NOMO-1 treated with DMSO at 0.1 percent for 48 hours (cell line): Measurements from ENCODE around the gene EHF.
"Not testable (repeated sequence)": the region's sequence is repeated elsewhere in the genome, so short reads cannot be mapped to it uniquely, and the experiment has no call there.

ENCODE experiments used
- DNase-seq: peaks from one replicate; lab custom pipeline; 2025; ENCODE audit not compliant: unreplicated experiment; lab: John Stamatoyannopoulos, UW

The EHF gene

DNA sequence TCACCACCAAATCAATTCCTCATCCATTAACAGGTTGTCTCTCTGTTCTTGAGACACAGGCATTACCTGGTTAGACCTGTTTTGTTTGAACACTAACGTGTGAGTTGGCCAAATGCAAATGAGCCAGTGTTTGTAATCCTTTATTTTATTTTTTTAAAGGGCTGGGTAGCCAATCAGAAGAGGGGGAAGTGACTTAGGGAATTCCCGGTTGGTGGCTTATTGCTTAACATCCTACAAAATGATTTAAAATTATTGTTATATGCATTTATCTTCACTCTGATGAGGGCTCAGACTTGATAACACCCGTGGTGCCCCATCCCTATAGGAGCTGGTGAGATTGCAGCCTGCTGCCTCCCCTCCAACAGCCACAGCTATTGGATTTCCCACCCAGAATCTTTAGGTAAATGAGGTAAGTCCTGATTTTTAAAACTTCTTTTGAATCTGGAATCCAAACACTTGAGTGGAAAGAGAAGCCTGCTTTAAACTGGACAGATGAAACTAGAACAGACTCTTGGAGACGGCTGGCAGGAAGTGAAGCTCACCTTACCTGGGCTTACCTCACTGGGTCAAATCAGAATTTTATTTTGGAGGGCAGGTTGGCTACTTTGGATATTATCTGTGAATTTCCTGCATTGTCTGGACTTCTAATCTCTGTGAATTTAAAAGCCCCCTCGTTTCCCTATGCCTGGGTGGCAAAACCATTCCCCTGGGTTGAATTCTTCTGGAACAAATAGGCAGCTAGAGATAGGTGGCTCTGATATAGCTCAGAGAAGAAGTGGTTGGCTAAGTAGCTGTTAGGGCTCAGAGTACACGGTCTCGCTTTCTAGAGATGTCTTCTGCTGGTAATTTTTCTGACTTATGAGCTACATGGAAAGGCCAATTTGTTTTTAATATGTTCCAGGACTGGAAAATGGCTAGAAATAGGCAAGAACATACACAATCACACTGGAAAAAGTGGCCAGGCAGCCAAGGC is at the start of gene EHF:
EHF (plus strand) TSS at position 274 of the 973 bp plus-strand sequence. CDS start 21,538 bp downstream, outside the sequence.
- no peak for DNase-seq

DNA sequence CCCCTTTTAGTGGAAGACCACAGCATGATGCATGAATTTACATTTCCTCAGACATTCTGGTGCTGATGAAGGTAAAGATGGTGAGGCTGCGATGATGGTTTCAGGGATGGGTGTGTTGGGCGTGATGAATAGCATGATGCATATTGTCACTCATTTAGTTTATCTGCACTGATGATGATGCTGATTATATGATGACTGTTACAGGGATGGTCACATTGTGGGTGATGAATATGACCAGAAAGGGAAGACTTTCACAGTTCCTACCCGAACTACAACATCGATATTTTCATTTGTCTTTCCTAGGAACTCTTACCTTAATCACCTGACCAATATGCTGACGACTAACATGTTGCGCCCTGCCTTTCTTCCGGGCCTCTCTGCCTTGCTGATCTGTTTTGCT is 47.4 kb upstream of the EHF start:
- DNase-seq, result no peak

DNA sequence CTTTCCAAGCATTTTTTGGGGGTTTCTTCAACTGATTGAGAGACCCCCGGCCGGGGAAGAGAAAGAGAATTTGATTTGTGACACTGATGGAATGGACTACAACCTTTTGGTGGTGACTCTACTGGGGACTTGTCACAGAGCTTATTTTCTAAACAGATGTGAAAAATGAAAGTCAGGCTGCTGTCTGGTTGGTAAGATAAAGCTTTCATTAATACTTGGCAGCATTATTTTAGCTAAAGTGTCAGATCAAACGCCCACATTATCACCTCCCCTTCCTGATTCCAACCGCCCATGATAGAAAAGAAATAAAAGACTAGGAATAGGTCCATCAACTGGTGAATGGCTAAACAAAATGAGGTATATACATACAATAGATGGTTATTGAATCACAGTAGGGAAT is 45.6 kb upstream of the EHF start:
- DNase-seq, result no peak

DNA sequence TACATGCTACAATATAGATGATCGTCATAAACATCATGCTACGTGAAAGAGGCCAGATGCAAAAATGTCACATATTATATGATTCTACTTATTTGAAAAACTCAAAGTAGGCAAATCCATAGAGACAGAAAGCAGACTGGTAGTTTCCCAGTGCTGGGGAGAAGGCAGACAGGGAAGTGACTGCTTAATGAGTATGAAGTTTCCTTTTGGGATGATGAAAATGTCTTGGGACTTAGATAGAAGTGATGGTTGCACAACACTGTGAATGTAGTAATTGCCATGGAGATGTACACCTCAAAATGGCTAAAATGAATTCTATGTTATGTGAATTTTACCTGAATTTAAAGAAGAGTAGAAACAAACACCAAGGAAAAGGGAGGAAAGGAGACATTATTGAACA is 45.2 kb upstream of the EHF start:
- no peak for DNase-seq

DNA sequence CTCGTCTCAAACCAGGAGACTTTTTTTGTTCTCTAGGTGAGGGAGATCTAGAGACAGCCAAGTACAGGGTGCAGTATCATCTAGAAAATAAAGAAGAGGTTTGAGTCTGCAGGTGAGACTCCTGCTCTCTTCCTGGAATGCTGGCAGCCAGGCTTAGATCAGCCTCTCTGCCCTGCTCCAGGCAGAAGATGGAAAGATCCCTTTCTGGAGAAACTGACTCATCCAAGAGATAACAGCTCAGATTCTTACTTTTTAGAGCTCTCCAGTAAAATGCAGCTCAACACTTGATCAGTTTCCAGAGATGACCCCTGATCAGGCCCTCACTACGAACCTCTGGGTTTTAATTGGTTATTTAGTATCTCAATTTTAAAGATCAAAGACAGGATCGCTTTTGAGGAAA is 44.6 kb upstream of the EHF start:
- no peak for DNase-seq

DNA sequence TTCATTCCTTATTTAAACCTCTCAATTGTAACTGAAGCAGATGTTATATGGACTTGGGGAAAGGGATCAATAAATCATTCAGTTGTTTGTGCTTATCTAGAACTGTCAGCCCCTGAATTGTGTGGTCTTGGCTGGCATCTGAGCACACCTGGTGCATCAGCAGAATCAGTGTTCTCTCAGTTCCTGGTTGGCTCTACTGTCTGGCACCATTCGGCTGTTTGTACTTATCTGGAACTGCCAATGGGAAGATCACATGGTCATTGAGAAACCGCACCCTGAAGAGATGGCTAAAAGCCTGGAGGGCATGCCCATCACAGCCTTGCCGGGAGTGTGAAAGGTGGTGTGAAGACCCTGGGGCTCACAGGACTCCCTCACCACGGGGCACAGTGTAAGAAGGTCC is 37.1 kb upstream of the EHF start:
- no peak for DNase-seq

DNA sequence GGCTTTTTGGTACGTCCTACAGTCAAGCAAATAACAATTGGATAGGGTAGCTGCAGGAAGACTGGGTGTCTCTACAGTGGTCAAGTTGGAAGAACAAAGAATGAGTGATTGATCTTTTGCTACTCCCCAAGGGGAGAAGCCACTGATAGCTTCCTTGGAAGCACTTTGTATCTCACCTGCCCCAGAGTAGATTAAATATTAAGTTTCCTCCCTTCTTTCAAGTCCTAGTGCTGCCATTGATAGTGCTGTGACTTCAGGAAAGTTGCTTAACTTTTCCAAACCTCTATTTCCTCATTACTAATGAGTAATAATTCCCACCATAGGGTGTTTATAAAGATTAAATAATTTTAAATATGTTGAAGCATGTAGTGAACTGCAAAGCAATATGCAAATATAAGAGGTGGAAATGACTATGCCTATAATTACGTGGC is 35.6 kb upstream of the EHF start:
- DNase-seq, result no peak

DNA sequence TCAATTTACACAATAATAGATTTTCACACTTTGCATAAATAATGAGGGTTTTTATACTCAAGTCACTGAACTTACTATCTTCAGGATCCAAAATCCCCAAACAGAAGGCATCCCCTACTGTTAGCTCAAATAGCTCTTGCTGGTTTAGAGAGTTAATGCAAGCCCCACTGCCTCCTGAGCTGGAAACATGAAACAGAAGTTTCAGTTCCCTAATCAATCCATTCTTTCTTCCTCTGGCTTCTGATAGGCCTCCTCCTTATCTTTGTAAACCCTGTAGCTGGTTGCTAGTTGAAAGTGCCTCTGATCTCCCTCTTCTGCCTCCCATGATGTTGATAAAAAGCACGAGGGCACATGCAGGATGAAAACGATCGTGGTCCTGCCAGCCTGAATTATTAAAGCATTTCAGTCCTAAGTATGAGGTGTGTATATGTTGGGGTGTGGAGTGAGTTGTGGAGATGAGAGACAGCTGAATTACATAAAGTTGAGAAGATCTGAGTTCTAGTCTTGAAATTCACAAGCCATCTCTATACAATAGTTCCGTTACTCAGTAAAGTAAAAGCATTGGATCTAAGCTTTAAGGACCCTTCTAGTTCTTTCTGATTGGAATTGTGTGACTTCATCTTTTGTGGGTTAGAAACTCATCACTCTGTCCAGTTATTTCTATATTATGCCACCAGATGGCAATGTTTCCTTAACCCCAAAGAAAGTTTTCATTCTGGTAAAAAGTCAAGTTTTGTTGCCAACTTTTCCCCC is 35.0 kb upstream of the EHF start:
- DNase-seq, result peak; percentile 92

DNA sequence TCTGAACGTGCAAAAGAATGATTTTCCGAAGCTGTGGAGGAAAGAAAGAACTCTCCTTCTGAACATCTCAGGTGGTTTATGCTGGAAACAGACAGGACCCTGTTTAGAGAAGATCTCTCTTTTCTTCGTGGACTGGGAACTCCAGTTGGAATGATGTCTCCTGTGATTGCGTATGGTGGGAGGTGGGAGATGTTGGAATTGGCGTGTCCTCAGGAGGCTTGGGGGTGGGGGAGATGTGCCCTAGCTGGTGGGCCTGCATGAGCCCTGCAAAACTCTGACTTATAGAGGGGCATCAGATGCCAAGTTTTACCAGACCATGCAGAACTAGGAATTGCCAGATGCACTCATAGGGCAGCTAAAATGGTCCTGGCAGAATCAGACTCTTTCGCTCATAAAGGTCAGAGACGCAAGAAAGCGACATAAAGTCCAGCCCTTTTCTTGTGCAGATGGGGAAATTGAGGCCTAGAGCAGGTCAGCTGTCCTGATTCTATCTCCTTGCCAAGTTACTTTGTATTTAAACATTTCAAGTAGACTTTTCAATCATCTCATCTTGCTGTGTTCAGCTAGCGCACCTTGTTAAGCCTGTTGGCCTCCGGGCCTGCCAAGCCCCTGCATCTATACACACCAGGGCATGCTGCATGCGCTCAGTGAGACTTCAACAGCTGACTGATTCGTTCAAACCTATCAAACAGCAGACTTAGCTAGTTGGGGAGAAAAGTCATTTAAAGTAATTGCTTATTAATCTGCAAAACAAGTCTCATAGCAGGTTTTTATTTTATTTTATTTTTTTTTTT is 34.2 kb upstream of the EHF start:
- DNase-seq, result no peak

DNA sequence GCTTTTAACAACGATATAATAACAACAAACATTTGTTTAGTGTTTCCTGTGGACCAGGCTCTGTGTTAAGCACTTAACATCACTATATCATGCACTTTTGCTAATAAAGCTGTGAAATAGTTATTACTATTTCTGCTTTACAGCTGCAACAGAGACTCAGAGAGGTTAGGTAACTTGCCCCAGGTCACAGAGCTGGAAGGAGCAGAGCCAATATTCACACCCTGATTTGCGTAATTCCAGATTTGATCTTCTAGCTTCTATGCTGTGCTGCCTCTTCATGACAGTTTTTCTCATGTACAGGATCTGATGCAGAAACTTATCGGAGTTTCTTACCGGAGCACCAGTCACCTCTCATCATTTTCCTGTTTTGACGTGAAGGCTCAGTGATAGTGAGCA is 33.6 kb upstream of the EHF start:
- no peak for DNase-seq

DNA sequence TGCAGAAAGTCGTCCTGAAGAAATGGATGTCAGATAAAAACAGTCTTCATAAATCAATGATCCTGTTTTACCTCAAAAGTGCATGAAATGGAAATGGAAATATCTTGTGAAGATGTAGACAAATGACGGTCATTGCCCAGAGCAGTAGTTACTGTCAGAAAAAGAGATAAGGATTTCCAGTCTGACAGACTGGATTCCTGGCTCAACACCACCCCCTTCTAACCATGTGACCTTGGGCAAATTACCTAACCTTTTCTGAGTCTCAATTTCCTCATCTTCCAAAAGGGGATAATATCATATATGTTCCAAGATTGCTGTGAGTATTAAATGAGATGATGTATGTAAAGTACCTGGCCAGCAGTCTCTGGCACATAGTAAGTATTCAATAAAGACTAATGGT is 32.9 kb upstream of the EHF start:
- DNase-seq, result no peak

DNA sequence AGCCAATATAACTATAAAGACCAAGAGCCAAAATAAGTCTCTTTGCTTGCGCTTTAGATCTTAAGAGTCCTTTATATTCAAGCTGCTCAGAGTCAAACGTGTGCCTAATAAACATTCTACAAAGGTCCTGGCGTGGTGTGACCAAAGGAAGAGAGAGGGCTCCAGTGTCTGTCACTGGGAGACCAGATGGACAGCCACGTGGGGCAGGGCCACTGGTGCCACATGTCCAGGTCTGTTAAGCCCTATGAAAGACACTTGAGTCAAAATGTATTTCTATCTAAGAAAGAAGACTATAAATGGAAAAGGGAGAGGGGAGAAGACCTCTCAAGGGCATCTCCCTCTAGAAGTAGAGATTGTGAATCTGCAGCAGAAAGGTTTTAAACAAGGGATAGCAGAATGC is 32.2 kb upstream of the EHF start:
- no peak for DNase-seq

DNA sequence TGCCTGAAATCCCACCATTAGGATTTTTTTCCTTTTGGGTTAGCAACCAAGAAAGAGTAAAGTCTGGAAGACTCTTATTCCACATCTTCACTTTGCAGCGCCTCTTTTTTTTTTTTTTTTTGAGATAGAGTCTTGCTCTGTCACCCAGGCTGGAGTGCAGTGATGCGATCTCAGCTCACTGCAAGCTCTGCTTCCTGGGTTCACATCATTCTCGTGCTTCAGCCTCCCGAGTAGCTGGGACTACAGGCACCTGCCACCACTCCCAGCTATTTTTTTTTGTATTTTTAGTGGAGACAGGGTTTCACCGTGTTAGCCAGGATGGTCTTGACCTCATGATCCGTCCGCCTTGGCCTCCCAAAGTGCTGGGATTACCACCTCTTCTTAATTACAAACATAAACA is 31.7 kb upstream of the EHF start:
- not testable (repeated sequence) for DNase-seq

DNA sequence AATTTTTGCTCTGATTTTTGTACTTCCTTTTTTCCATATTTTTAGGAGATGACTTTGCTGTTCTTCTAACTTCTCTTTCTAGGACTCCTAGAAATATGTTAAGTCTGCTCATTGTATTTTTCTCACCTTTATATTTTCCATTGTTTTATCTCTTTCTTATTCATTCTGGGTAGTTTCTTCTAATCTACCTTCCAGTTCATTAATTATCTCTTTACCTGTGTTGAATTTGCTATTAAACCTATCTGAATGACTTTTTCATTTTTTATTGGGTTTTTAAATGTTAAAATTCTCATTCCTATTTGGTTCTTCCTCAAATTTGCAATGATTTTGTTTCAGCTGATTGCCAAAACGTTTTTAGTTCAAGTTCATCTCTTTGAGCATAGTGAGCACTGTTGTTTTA is 27.8 kb upstream of the EHF start:
- DNase-seq, result peak; percentile 48

DNA sequence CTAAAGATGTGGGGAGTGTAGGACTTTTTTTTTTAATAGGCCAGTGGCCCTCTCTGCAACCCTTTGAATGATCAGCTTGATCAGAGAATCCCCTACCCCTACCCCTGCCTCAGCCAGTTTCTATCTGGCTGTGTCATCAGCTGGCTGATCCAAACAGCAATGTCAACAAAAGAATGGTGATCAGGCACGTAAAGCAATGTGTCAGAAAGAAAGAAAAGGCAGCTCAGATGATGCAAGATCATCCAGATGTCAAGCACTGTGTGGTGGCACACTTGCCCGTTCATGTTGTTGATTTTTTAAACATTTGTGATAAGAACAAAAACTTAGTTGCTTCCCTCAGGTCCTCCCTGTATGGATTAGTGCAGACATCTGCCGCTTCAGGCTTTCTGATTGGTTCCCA is 26.3 kb upstream of the EHF start:
- no peak for DNase-seq

DNA sequence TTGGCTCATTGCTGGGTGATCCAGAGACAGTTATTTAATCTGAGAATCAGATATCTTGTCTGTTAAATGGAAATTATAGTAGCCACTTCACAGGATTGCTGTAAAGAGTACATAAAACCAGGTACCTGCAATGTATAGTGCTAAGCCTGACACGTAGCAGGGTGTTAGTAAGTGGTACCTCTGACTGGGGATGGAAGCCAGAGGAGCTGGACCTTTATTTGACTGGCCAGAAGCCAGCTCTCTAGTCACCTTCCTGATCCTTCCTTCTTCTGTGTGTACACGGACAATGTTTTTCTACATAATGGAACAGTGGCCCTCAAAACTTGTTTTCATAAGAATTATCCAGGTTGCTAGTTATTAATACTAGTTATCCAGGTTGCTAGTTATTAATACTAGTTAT is 25.5 kb upstream of the EHF start:
- no peak for DNase-seq

DNA sequence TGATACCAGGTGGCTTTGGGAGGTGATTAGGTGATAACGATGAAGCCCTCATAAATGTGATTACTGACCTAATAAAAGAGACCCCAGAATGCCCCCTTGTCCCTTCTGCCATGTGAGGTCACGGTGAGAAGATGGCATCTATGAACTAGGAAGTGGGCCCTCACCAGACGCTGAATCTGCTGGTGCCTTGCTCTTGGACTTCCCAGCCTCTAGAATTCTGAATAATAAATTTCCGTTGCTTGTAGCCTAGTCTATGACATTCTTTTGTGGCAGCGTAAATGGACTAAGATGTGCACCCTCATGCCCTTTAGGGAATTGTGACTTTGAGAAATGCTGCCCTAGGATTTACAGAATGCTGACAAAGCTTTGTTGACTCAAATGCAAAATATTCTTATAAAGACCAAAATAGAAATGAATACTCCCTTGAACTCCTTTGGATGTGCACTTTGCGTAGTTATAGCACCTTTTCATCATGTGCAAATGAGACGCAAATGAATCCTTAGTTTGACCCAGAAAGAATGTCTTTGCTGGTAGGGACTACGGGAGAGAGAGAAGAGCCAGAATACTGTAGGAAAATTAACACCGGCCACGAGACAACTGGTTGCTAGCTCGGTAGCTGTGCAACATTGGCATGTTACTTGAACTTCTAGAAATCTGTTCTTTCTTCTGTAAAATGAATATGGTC is 24.8 kb upstream of the EHF start:
- DNase-seq, result no peak

DNA sequence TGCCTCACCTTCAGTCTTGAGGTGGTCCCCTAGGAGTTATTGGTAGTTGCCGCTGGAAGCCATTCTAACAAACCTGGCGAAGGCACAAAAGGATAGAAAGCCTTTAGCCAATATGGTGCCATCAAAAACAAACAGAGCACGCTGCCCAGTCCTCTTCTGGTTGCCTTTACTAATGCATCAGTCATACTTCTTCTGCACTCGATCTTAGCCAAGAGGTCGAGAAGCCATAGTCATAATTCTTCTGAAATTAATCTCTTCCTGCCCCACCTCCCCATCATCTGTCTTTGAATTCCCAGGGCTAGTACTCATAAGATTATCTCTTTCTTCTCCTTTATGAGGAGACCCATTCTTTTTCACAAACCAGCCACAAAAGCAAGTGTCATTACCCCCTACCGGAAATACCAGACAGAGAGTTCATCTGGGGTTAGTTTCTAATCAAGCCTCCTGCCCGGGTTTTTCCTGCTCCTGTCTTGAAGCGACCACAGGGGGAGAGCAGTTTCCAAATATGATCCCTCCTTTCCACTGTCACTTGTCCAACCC is 21.4 kb upstream of the EHF start:
- DNase-seq, result peak; percentile 29

DNA sequence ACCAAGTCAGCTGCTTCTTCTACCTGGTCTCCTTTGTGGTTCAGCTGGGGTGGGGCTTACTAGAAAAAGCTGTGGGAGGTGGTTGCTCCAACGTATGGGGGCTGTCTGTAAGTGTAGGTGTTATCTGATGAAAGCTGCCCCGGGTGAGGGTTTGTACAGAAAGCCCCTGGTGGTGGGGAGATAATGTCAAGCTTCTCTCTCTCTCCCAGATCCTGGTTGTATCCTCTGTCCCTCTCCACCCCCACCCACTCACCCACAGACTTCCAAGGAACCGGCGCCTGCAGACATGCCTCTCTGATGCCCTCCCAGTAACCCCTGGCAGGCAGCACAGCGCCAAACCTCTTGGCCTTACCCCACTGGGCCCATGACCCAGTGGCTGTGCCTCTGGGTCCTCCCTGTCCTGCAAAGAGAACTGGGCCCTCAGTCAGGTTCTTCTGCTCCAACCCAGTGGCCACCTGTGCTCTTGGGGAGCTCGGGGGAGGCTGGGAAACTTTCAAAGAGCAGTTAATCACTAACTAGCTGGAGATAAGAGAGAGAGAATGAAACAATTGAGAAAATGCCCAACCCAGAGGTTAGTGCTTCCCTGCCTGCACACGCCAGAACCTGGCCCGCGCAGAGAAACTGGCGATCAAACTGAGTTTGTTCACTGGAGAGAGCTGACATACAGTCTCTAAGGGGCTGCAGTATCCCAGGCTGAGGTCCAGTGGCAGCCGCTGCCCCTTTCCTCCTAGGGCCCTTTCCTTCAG is 20.4 kb upstream of the EHF start:
- no peak for DNase-seq

DNA sequence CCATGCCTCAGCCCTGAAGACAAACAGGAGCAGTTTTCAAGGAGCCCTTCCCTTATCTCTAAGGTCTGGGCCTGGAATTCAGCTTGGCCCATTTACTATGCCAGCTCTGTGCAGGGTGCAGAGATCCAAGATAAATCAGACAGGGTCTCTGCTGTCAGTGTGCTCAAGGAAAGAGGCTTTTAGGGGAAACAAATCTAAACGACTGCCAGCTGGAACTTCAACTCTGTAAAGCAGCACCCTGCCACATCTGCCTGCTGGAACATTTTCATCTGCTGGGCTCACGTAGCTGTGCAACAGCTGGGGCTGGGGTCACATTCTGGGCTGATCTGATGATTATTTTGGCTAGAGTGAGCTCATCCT is 19.8 kb upstream of the EHF start:
- DNase-seq, result no peak
